Upper lobe of right lung (tissue), 1 donor: Measurements from ENCODE around the gene FABP1. TPM values are rescaled to one million over a fixed set of nuclear protein-coding genes. Genes with fewer than 3 reads are reported as not detected.

Experiments used
- ATAC-seq: fragments of 200-7000 bp; cut with Tn5 transposase; one replicate; pipeline ENCODE4 v1.9.1; 2020; ENCODE audit warnings: mild to moderate bottlenecking, moderate library complexity
- DNase-seq: peaks from one replicate; pipeline ENCODE4 v3.0.0-alpha.2; 2020
- H3K27ac ChIP-seq: fragments of 200-600 bp; one replicate; pipeline ENCODE4 v1.8.0; 2022
- H3K27me3 ChIP-seq: fragments of 200-600 bp; one replicate; pipeline ENCODE4 v1.8.0; 2022; ENCODE audit warnings: mild to moderate bottlenecking
- H3K36me3 ChIP-seq: fragments of 200-600 bp; one replicate; pipeline ENCODE4 v1.8.0; 2022
- H3K4me1 ChIP-seq: fragments of 200-600 bp; one replicate; pipeline ENCODE4 v1.8.0; 2022
- H3K4me3 ChIP-seq: fragments of 200-600 bp; one replicate; pipeline ENCODE4 v1.8.0; 2022; ENCODE audit warnings: mild to moderate bottlenecking
- H3K9me3 ChIP-seq: fragments of 200-600 bp; one replicate; pipeline ENCODE4 v1.8.0; 2022
- intact Hi-C: fragments of 100-400 bp; cut with DNase I; formaldehyde crosslinking; loops from one replicate; pipeline ENCODE4 v1.11.0; 2022
- total RNA-seq: library from RNA; stranded (reverse); fragmentation: NEBNext Ultra II Directional; extraction: Animal tissue kit (Norgen Biotek cat#: 25700); gene quantifications from one replicate; pipeline ENCODE4 v1.2.1, GENCODE V29; 2021
- TF ChIP-seq, protein P1 (sequence below): fragments of 200-600 bp; IDR thresholded peaks from one replicate; pipeline ENCODE4 v1.8.0; 2022; ENCODE audit warnings: antibody characterized with exemption
- donor health status: DM: no; HTN: yes; CAD: no; lungs with severe emphysema.

The FABP1 gene
- total RNA-seq, 1 donor from 2014 or later = not detected

DNA sequence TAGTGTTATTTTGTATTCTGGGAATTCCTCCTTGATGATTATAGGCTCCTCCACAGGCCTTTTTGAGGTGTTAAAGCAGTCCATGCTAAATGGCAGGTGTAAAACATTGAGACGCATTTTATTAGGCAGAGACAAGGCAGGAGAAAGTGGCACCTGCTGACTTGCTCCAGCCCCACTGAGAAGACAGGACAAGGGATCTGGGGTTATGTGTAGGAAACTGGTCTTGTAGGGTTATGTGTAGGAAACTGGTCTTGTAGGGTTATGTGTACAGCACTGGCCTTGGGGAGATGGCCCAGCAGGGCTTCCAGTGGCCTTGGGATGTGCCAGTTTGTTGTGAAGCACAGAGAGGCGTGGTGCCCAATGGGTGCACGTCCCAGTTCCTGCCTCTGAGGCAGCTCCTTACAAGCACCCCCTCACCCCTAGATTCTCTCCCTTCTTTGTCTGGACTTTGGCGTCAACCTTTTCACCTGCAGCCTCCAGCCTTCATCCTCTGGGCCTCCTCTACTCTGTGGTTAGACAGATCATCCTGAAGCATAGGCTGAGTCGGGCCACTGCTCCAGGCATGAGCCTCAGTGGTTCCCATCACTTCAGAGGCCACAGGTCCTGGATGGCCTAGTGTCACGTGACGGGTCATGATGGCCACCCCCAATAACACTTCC, 921 bp upstream of the FABP1 start:
- no peak overlapping the region for H3K27ac ChIP-seq
- H3K4me3 ChIP-seq = no peak overlapping the region
- TF ChIP-seq, protein P1, sequence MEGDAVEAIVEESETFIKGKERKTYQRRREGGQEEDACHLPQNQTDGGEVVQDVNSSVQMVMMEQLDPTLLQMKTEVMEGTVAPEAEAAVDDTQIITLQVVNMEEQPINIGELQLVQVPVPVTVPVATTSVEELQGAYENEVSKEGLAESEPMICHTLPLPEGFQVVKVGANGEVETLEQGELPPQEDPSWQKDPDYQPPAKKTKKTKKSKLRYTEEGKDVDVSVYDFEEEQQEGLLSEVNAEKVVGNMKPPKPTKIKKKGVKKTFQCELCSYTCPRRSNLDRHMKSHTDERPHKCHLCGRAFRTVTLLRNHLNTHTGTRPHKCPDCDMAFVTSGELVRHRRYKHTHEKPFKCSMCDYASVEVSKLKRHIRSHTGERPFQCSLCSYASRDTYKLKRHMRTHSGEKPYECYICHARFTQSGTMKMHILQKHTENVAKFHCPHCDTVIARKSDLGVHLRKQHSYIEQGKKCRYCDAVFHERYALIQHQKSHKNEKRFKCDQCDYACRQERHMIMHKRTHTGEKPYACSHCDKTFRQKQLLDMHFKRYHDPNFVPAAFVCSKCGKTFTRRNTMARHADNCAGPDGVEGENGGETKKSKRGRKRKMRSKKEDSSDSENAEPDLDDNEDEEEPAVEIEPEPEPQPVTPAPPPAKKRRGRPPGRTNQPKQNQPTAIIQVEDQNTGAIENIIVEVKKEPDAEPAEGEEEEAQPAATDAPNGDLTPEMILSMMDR = no peak
- ATAC-seq (no peak), DNase-seq (no peak)
- H3K9me3 ChIP-seq = no peaks in the 10 kb centered on the region
- H3K4me1 ChIP-seq = no peaks in the 10 kb centered on the region
- no peaks in the 10 kb centered on the region for H3K36me3 ChIP-seq
- intact Hi-C loops = no loop called here
- H3K27me3 ChIP-seq = no peaks in the 10 kb centered on the region

DNA sequence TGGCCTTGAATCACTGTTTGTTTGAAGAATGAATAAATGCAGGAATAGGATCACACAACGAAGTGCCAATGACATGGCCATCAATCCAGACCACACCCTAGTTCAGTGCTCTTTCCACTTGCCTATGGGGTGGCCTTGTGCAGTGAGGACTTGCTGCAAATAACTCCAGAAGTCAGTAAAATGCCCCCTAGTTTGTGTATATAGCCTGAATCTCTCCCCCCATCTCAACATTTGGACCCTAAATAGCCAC, 299 bp downstream of the FABP1 start:
- no peaks in the 10 kb centered on the region for H3K36me3 ChIP-seq
- H3K27me3 ChIP-seq = no peaks in the 10 kb centered on the region
- no peaks in the 10 kb centered on the region for H3K9me3 ChIP-seq
- H3K4me3 ChIP-seq = no peak overlapping the region
- H3K4me1 ChIP-seq = no peaks in the 10 kb centered on the region
- ATAC-seq (no peak), DNase-seq (no peak)
- no peak overlapping the region for H3K27ac ChIP-seq
- TF ChIP-seq, protein P1 = no peak
- intact Hi-C loops = no loop called here

DNA sequence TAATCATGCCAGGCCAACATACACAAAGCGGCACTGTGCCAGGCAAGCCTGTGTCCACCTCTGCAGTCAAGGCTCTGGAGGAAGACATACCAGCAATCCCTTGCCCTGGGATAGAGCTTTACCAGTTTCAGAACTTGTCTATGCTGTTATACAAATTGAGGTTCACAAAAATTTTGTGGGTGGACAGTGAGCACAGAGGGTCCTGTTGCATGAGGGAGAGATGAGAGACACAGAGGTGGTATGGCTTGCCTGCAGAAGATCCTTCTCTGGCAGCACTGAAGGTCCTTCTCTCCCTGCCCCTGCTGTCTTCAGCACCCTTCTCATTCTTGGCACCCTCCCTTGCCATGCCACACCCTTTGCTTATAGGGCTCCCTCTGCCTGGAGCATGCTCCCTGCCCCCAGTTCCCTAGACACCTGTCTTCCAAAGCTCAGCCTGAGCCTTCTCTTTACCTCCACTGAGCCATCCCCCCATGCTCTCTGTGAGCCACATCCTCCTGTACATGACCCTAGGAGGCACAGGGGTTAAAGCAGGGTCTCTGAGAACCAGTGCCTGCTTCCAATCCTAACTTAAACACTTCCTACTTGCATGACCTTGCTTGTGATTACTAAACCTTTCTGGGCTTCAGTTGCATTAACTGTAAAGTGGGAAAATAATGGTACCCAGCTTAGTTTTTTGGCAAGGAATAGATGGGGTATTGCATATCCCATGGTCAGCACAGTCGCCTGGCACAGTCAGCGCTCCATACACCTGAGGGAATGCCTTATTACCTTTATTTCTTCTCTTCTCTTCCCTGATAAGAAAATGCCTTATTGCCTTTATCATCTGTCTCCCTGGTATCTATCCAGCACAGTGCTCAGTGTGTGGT, 857 bp downstream of the FABP1 start:
- intact Hi-C loops = no loop called here
- TF ChIP-seq, protein P1 = no peak
- Histone ChIP-seq H3K36me3 (no peaks in the 10 kb centered on the region), H3K4me1 (no peaks in the 10 kb centered on the region), H3K27me3 (no peaks in the 10 kb centered on the region), H3K4me3 (no peak overlapping the region), H3K9me3 (no peaks in the 10 kb centered on the region), H3K27ac (no peak overlapping the region)
- no peak for DNase-seq
- no peak for ATAC-seq

DNA sequence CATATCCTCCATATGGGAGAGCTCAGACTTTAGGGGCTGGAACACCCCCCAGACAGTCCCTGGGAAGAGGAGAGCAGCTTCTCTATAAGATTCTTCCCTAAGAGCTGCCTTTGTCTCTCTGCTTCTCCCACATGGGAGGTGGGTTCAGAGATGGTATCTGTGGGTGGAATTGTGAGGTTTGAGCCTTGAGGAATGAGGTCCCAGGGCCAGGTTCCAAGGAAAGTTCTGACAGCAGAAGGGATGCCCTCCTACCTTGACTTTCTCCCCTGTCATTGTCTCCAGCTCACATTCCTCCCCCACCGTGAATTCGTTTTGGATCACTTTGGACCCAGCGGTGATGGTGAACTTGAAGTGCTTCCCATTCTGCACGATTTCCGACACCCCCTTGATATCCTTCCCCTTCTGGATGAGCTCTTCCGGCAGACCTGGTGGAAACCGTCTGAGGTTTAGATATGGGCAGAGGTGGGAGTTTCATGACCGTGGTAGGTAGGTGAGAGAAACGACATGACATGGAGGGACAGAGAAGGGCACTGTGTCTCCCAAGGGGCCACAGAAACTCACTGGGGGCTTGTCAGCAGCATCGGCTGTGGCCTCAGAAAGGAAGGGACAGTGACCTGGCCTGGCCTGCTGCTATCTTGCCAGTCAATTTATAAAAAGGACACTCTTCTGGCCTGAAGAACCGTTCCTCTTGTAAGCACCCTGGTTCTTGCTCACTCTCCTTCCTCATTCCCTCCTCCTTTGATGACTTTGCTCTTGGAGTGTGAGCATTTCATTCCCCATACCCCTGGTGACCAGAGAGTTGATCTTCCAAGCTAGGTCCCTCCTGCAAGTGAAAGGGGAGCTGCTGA, 1.7 kb downstream of the FABP1 start:
- no peaks in the 10 kb centered on the region for H3K9me3 ChIP-seq
- H3K27ac ChIP-seq = no peak overlapping the region
- H3K4me1 ChIP-seq = no peaks in the 10 kb centered on the region
- no peaks in the 10 kb centered on the region for H3K27me3 ChIP-seq
- DNase-seq (no peak), ATAC-seq (no peak)
- no peaks in the 10 kb centered on the region for H3K36me3 ChIP-seq
- TF ChIP-seq, protein P1 = no peak
- intact Hi-C loops = no loop called here
- H3K4me3 ChIP-seq = no peak overlapping the region

DNA sequence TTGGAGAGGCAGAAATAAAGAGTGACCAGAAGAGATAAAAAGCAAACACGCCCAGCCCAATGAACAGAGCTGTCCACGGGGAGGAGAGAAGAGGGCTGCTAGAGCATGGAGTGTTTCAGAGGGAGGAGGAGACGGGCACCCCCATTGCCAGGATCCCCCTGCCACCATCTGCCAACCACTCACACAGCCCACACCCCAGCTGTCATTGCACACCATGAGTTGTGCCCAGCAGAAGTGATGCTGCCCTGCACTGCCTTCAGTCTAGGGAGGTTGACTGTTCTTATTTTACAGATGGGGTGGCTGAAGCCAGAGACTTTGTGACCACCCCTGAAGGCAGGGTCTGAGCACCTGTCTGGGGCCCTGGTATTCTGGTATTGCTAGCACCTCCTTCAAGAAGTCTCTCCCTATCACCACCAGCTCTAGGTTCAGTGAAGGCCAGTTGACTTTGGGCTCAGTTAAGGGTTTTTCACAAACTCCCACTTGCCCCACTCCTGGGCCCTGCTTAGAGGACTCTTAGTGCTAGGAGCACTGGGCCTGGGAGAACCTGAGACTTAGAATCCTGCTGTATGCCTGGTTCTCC, 2.4 kb downstream of the FABP1 start:
- intact Hi-C loops = no loop called here

More for the DNA sequence above, 2.4 kb downstream of the FABP1 start:
- H3K9me3 ChIP-seq = no peaks in the 10 kb centered on the region
- H3K27me3 ChIP-seq = no peaks in the 10 kb centered on the region
- no peaks in the 10 kb centered on the region for H3K4me1 ChIP-seq
- H3K27ac ChIP-seq = no peak overlapping the region
- ATAC-seq (no peak), DNase-seq (no peak)
- TF ChIP-seq, protein P1 = no peak
- H3K36me3 ChIP-seq = no peaks in the 10 kb centered on the region
- no peak overlapping the region for H3K4me3 ChIP-seq
